ENCODE data around the gene OR2AG1. TPM values are rescaled to one million over a fixed set of nuclear protein-coding genes. Genes with fewer than 3 reads are reported as not detected.

OR2AG1 gene
- total and polyA plus RNA-seq, 2 of the 4 experiments (the other 2 are of a cell fraction): not detected

- no peak overlapping the region for H2BK5ac ChIP-seq (ENCODE audit: low read depth, low read length, poor library complexity, severe bottlenecking)
- dilution Hi-C loops (cut with HindIII; ENCODE audit: low sequenced_read_pairs, unreplicated experiment) (no loop called here), in situ Hi-C loops (cut with MboI; ENCODE audit: low sequenced_read_pairs) (no loop called here), intact Hi-C loops (cut with micrococcal nuclease) (no loop called here)
- H3K18ac ChIP-seq (ENCODE audit: low read depth, low read length): no peak overlapping the region
- BruUV-seq (replicated peaks): no TSS peak
- no peaks in the 10 kb centered on the region for H3K79me1 ChIP-seq (ENCODE audit: low read depth in 1 of 2, low read length in 2 of 2)
- no peak overlapping the region for H2AK9ac ChIP-seq (replicated peaks; ENCODE audit: low read depth, low read length, poor library complexity)
- no peaks in the 10 kb centered on the region for H3K27me3 ChIP-seq (ENCODE audit: control insufficient read depth, insufficient read depth, low read length)
- no peak overlapping the region for H3K4me2 ChIP-seq (ENCODE audit: low read depth, low read length)
- no peaks in the 10 kb centered on the region for H3K9me1 ChIP-seq (ENCODE audit: insufficient read depth, low read length)
- H4K20me1 ChIP-seq (ENCODE audit: insufficient read depth, low read length): no peaks in the 10 kb centered on the region
- no peak overlapping the region for H4K8ac ChIP-seq (ENCODE audit: low read depth in 2 of 2, low read length in 2 of 2)
- no peaks in the 10 kb centered on the region for H3K9me3 ChIP-seq (ENCODE audit: control insufficient read depth, insufficient read depth, low read length)
- no peak overlapping the region for H3K9ac ChIP-seq (ENCODE audit: low read depth, low read length)
- no peak overlapping the region for H4K5ac ChIP-seq (ENCODE audit: low read depth, low read length)
- CTCF ChIA-PET: no interaction called here
- H3K36me3 ChIP-seq (ENCODE audit: control insufficient read depth, insufficient read depth, low read length): no peaks in the 10 kb centered on the region
- no peak for TF ChIP-seq BHLHE40 (IDR thresholded peaks at IDR 0.05; ENCODE audit: low read depth, low read length)
- TF ChIP-seq SMC3 (IDR thresholded peaks at IDR 0.05; ENCODE audit: low read depth, low read length): no peak
- TF ChIP-seq ELK1 (IDR thresholded peaks at IDR 0.05; ENCODE audit: borderline replicate concordance, low read depth, low read length): no peak
- no peak for TF ChIP-seq MAFK (IDR thresholded peaks at IDR 0.05; ENCODE audit: low read depth, low read length)
- no peak for TF ChIP-seq RFX5 (IDR thresholded peaks at IDR 0.05; ENCODE audit: low read depth, low read length)
- TF ChIP-seq RCOR1 (IDR thresholded peaks at IDR 0.05; ENCODE audit: insufficient replicate concordance, low read length): no peak
- TF ChIP-seq NFE2L2 (IDR thresholded peaks at IDR 0.05; ENCODE audit: low read depth, low read length): no peak
- TF ChIP-seq CEBPB (IDR thresholded peaks at IDR 0.05; ENCODE audit: low read depth, low read length): no peak
- no peak for TF ChIP-seq RAD21 (IDR thresholded peaks at IDR 0.05; ENCODE audit: low read length)
- no peak for TF ChIP-seq CHD1 (IDR thresholded peaks at IDR 0.05; ENCODE audit: low read depth, low read length)
- no peak for TF ChIP-seq USF2 (IDR thresholded peaks at IDR 0.05; ENCODE audit: low read depth, low read length)
- no peak for TF ChIP-seq POLR2A (IDR thresholded peaks at IDR 0.05; ENCODE audit: low read depth, low read length)
- TF ChIP-seq MXI1 (IDR thresholded peaks at IDR 0.05; ENCODE audit: borderline replicate concordance, low read depth, low read length): no peak
- TF ChIP-seq MAZ (IDR thresholded peaks at IDR 0.05; ENCODE audit: borderline replicate concordance, low read depth, low read length): no peak
- TF ChIP-seq CTCF (conservative IDR thresholded peaks at IDR 0.05; ENCODE audit: low read depth, low read length): no peak
- no peak for TF ChIP-seq FOS (IDR thresholded peaks at IDR 0.05; ENCODE audit: low read depth, low read length)
- WGBS, 2 experiments (ENCODE audit: extremely low coverage in 2 of 2, insufficient read length in 1 of 2): no CpG with 5 or more reads among the region's 3 CpGs
- H3K4ac ChIP-seq (ENCODE audit: low read depth, low read length): no peak overlapping the region
- no peak overlapping the region for H2BK15ac ChIP-seq (ENCODE audit: low read depth, low read length)
- no peaks in the 10 kb centered on the region for H3K4me1 ChIP-seq (ENCODE audit: control insufficient read depth, insufficient read depth, low read length)
- H3K4me3 ChIP-seq (ENCODE audit: insufficient read depth, low read depth, low read length): no peak overlapping the region
- no peak overlapping the region for H2AFZ ChIP-seq (replicated peaks; ENCODE audit: low read length, poor library complexity)
- H2BK20ac ChIP-seq (ENCODE audit: low read depth, low read length): no peak overlapping the region
- DNase-seq (no peak), ATAC-seq (ENCODE audit: low read depth) (no peak)
- no peak overlapping the region for H4K91ac ChIP-seq (ENCODE audit: insufficient read depth, low read depth, low read length)
- POLR2A ChIA-PET (ENCODE audit: unreplicated experiment): no interaction called here
- no peak overlapping the region for H2BK120ac ChIP-seq (ENCODE audit: low read depth, low read length)
- no peak overlapping the region for H3K27ac ChIP-seq (ENCODE audit: insufficient read depth, low read length)
- no peak overlapping the region for H3K14ac ChIP-seq (replicated peaks; ENCODE audit: low read depth, low read length)
- H2AK5ac ChIP-seq (ENCODE audit: low read depth, low read length): no peak overlapping the region
- no peak overlapping the region for H3K56ac ChIP-seq (ENCODE audit: extremely low read depth, insufficient read depth, low read length)
- no peak overlapping the region for H3K23ac ChIP-seq (ENCODE audit: low read depth, low read length)
These were observed 47.5 kb upstream of the OR2AG1 start for GRCh38 chr11:6735306-6735705.
